Measurements from ENCODE around the gene SLC39A7. TPM values are rescaled to one million over a fixed set of nuclear protein-coding genes. Genes with fewer than 3 reads are reported as not detected.

The SLC39A7 gene
- total and polyA plus RNA-seq, 2 experiments from 2014 or later = 26.9 to 126 TPM

DNA sequence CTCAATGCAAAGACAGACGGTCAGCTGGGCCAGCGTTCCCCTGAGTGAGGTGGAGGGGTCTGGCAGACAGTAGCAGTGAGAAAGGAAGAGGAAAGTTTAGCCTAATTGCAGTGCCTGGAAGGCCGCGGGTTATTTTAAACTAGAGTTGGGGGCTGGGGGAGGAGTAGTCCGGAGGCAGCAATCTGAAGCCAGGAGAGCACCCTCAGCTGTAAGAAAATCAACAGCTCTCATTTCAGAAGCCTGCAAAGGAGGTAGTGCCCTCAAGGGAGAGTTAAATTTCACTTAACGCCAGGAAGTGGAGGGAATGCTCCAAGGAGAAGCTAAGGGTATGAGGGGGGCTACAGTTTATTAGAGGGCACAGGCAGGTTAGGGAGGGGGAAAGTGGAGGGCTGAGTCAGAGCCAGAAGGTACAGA, 34.6 kb downstream of the SLC39A7 start:
- no peaks in the 10 kb centered on the region for H3K4me1 ChIP-seq (ENCODE audit: insufficient read depth)
- 10% methylated on average over 6 of the region's 6 CpGs for WGBS, 2 experiments (ENCODE audit: low coverage in 1 of 2, low lambda C conversion rate in 2 of 2, missing lambda C conversion rate in 2 of 2)
- in situ Hi-C loops (cut with MboI) = no loop called here
- no peaks in the 10 kb centered on the region for H3K36me3 ChIP-seq (ENCODE audit: low read depth)
- no peak overlapping the region for H2AFZ ChIP-seq
- no peak overlapping the region for H3K27ac ChIP-seq
- DNase-seq = no peak
- H3K27me3 ChIP-seq (replicated peaks; ENCODE audit: insufficient read depth) = peaks cover 38% of the 10 kb centered on the region
- H4K20me1 ChIP-seq (ENCODE audit: insufficient read depth) = no peaks in the 10 kb centered on the region
- H3K79me2 ChIP-seq (ENCODE audit: insufficient read depth) = no peaks in the 10 kb centered on the region
- no peak overlapping the region for H3K4me2 ChIP-seq (ENCODE audit: unreplicated experiment)
- H3K9me3 ChIP-seq (ENCODE audit: low read depth) = no peaks in the 10 kb centered on the region
- H3K9me2 ChIP-seq (ENCODE audit: insufficient read depth) = no peaks in the 10 kb centered on the region
- TF ChIP-seq EZH2 (IDR thresholded peaks at IDR 0.05; ENCODE audit: insufficient read depth, poor library complexity, severe bottlenecking) = no peak
- H3K9ac ChIP-seq = no peak overlapping the region
- H3K4me3 ChIP-seq = no peak overlapping the region
- no peaks in the 10 kb centered on the region for H3F3A ChIP-seq (ENCODE audit: insufficient read depth)

- Histone ChIP-seq H3K4me3 (no peak overlapping the region), H3K27me3 (replicated peaks; ENCODE audit: insufficient read depth) (peaks cover 31% of the 10 kb centered on the region), H3K79me2 (ENCODE audit: insufficient read depth) (no peaks in the 10 kb centered on the region), H3K4me2 (ENCODE audit: unreplicated experiment) (no peak overlapping the region), H3F3A (ENCODE audit: insufficient read depth) (no peaks in the 10 kb centered on the region), H3K27ac (no peak overlapping the region), H3K4me1 (ENCODE audit: insufficient read depth) (no peaks in the 10 kb centered on the region), H3K9ac (no peak overlapping the region), H4K20me1 (ENCODE audit: insufficient read depth) (no peaks in the 10 kb centered on the region), H3K9me2 (ENCODE audit: insufficient read depth) (no peaks in the 10 kb centered on the region), H2AFZ (no peak overlapping the region), H3K9me3 (ENCODE audit: low read depth) (no peaks in the 10 kb centered on the region), H3K36me3 (ENCODE audit: low read depth) (no peaks in the 10 kb centered on the region)
- TF ChIP-seq EZH2phosphoT487 (IDR thresholded peaks at IDR 0.05; ENCODE audit: insufficient read depth, low read depth) = no peak
- TF ChIP-seq EZH2 (IDR thresholded peaks at IDR 0.05; ENCODE audit: insufficient read depth, poor library complexity, severe bottlenecking) = no peak
- DNase-seq = no peak
- in situ Hi-C loops (cut with MboI) = no loop called here
Measured at GRCh38 chr6:33236328-33236727, 35.7 kb downstream of the SLC39A7 start.

GRCh38 chr6:33236852-33237251, 36.2 kb downstream of the SLC39A7 start:
- Histone ChIP-seq H3K79me2 (ENCODE audit: insufficient read depth) (no peaks in the 10 kb centered on the region), H3K36me3 (ENCODE audit: low read depth) (no peaks in the 10 kb centered on the region), H3K4me1 (ENCODE audit: insufficient read depth) (no peaks in the 10 kb centered on the region), H3K9me3 (ENCODE audit: low read depth) (no peaks in the 10 kb centered on the region), H3K27me3 (replicated peaks; ENCODE audit: insufficient read depth) (peaks cover 27% of the 10 kb centered on the region), H3K9ac (no peak overlapping the region), H3K4me3 (no peak overlapping the region), H3K4me2 (ENCODE audit: unreplicated experiment) (no peak overlapping the region), H2AFZ (no peak overlapping the region), H3K9me2 (ENCODE audit: insufficient read depth) (no peaks in the 10 kb centered on the region), H4K20me1 (ENCODE audit: insufficient read depth) (no peaks in the 10 kb centered on the region), H3K27ac (no peak overlapping the region), H3F3A (ENCODE audit: insufficient read depth) (no peaks in the 10 kb centered on the region)
- no peak for DNase-seq
- in situ Hi-C loops (cut with MboI) = no loop called here
- TF ChIP-seq EZH2phosphoT487 (IDR thresholded peaks at IDR 0.05; ENCODE audit: insufficient read depth, low read depth) (no peak), EZH2 (IDR thresholded peaks at IDR 0.05; ENCODE audit: insufficient read depth, poor library complexity, severe bottlenecking) (no peak)
- WGBS, 2 experiments (ENCODE audit: low coverage in 1 of 2, low lambda C conversion rate in 2 of 2, missing lambda C conversion rate in 2 of 2) = 59 to 66% methylated on average over 6 of the region's 6 CpGs

DNA sequence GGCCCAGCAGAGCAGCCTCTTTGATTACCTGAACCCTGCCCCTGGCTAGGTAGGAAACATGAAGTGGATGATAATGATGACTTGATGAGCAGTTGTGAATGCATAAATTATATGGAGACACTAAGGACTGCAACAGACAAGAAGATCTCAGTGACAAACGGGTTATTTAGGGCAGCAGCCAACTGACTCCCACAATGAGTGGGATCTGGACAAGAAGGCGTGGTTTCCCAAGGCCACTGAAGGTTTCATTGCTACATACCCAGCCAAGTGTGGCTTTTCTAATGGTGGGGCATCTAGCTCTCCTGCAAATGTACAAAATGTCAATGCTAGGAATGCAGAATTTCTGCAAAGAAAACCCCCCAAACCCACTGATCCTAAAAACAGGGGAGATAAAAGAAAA, 37.1 kb downstream of the SLC39A7 start:
- no peak for DNase-seq
- Histone ChIP-seq H2AFZ (no peak overlapping the region), H3K27me3 (replicated peaks; ENCODE audit: insufficient read depth) (peaks cover 27% of the 10 kb centered on the region), H3K79me2 (ENCODE audit: insufficient read depth) (no peaks in the 10 kb centered on the region), H4K20me1 (ENCODE audit: insufficient read depth) (no peaks in the 10 kb centered on the region), H3K9me3 (ENCODE audit: low read depth) (no peaks in the 10 kb centered on the region), H3K4me3 (no peak overlapping the region), H3K36me3 (ENCODE audit: low read depth) (no peaks in the 10 kb centered on the region), H3F3A (ENCODE audit: insufficient read depth) (no peaks in the 10 kb centered on the region), H3K9me2 (ENCODE audit: insufficient read depth) (no peaks in the 10 kb centered on the region), H3K4me1 (ENCODE audit: insufficient read depth) (no peaks in the 10 kb centered on the region), H3K9ac (no peak overlapping the region), H3K27ac (no peak overlapping the region), H3K4me2 (ENCODE audit: unreplicated experiment) (no peak overlapping the region)
- TF ChIP-seq EZH2phosphoT487 (IDR thresholded peaks at IDR 0.05; ENCODE audit: insufficient read depth, low read depth) = no peak
- no peak for TF ChIP-seq EZH2 (IDR thresholded peaks at IDR 0.05; ENCODE audit: insufficient read depth, poor library complexity, severe bottlenecking)
- 21 to 26% methylated on average over 2 of the region's 2 CpGs for WGBS, 2 experiments (ENCODE audit: low coverage in 1 of 2, low lambda C conversion rate in 2 of 2, missing lambda C conversion rate in 2 of 2)
- in situ Hi-C loops (cut with MboI) = no loop called here

DNA sequence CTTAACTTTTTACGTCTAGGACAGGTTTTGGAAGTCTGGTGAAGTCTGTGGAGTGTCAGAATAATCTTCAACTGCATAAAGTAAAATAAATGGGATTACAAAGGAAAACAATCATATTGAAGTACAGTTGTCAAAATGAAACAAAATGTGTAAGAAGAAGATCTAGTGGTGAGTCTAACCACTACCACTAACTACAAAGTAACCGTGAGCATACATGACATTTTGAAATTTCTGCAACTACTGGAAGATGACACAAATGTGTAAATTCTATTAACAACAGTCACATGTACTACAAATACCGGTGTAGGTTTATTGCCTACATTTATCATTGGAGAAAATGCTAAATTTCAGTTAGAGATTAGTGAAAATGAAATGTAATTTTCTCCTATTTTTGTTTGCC, 41.3 kb downstream of the SLC39A7 start:
- Histone ChIP-seq H4K20me1 (ENCODE audit: insufficient read depth) (no peaks in the 10 kb centered on the region), H3K79me2 (ENCODE audit: insufficient read depth) (no peaks in the 10 kb centered on the region), H3K9ac (no peak overlapping the region), H3K4me3 (no peak overlapping the region), H3K9me3 (ENCODE audit: low read depth) (no peaks in the 10 kb centered on the region), H3K4me1 (ENCODE audit: insufficient read depth) (no peaks in the 10 kb centered on the region), H2AFZ (no peak overlapping the region), H3K9me2 (ENCODE audit: insufficient read depth) (no peaks in the 10 kb centered on the region), H3F3A (ENCODE audit: insufficient read depth) (no peaks in the 10 kb centered on the region), H3K4me2 (ENCODE audit: unreplicated experiment) (no peak overlapping the region), H3K27me3 (replicated peaks; ENCODE audit: insufficient read depth) (peaks cover 7% of the 10 kb centered on the region; the same call in 1 of the 2 replicates), H3K36me3 (ENCODE audit: low read depth) (no peaks in the 10 kb centered on the region), H3K27ac (no peak overlapping the region)
- DNase-seq = no peak
- no peak for TF ChIP-seq EZH2 (IDR thresholded peaks at IDR 0.05; ENCODE audit: insufficient read depth, poor library complexity, severe bottlenecking)
- TF ChIP-seq EZH2phosphoT487 (IDR thresholded peaks at IDR 0.05; ENCODE audit: insufficient read depth, low read depth) = no peak
- in situ Hi-C loops (cut with MboI) = loop anchor here (10.0 kb wide), 1 partner anchor 227 kb away; no protein-coding TSS in a partner anchor
- WGBS, 2 experiments (ENCODE audit: low coverage in 1 of 2, low lambda C conversion rate in 2 of 2, missing lambda C conversion rate in 2 of 2) = 52 to 54% methylated on average over 3 of the region's 3 CpGs
